Stimulated activated CD4-positive, alpha-beta T cell treated with anti-CD3 and anti-CD28 coated beads, Interleukin-12 subunit alpha, Interleukin-12 subunit beta, amount 100 ng/mL, for 48 hours (primary cell): Measurements from ENCODE around the gene RPS6KA1.
"Not testable (repeated sequence)": the region's sequence is repeated elsewhere in the genome, so short reads cannot be mapped to it uniquely, and the experiment has no call there.

Source experiments
- DNase-seq, 3 donors: peaks; one replicate each; pipeline ENCODE4 v3.0.0-alpha.2; 2020; ENCODE audit warnings: low read depth in 2 of 3, low spot score in 1 of 3

Gene RPS6KA1

GRCh38 chr1:26529655-26530409, at the start of gene RPS6KA1:
Gene RPS6KA1 (plus strand): TSS chr1:26529761. CDS start chr1:26529921, 160 bp downstream.
- peak in 1 of 3 donors; percentile 56 for DNase-seq

GRCh38 chr1:26482921-26483320, 46.6 kb upstream of the RPS6KA1 start:
- no peak for DNase-seq

GRCh38 chr1:26483980-26484379, 45.6 kb upstream of the RPS6KA1 start:
- DNase-seq: no peak

- DNase-seq: no peak
Measured at GRCh38 chr1:26490155-26490554, 39.4 kb upstream of the RPS6KA1 start.

- DNase-seq: no peak
Measured at GRCh38 chr1:26493267-26493666, 36.3 kb upstream of the RPS6KA1 start.

GRCh38 chr1:26493938-26494337, 35.6 kb upstream of the RPS6KA1 start:
- no peak for DNase-seq

- no peak for DNase-seq
Measured at GRCh38 chr1:26496861-26497260, 32.7 kb upstream of the RPS6KA1 start.

- DNase-seq: no peak
Measured at GRCh38 chr1:26498894-26499293, 30.7 kb upstream of the RPS6KA1 start.

GRCh38 chr1:26500488-26501175, 28.9 kb upstream of the RPS6KA1 start:
- peak; percentile 84 to 92 (median 91) for DNase-seq

GRCh38 chr1:26510711-26511110, 18.9 kb upstream of the RPS6KA1 start:
- DNase-seq: not testable (repeated sequence)

GRCh38 chr1:26515836-26516235, 13.7 kb upstream of the RPS6KA1 start:
- DNase-seq: not testable (repeated sequence)

- no peak for DNase-seq
Measured at GRCh38 chr1:26516987-26517765, 12.4 kb upstream of the RPS6KA1 start.

GRCh38 chr1:26517766-26518049, 11.9 kb upstream of the RPS6KA1 start:
- DNase-seq: no peak

- DNase-seq: no peak
Measured at GRCh38 chr1:26518355-26518754, 11.2 kb upstream of the RPS6KA1 start.

GRCh38 chr1:26520339-26520738, 9.2 kb upstream of the RPS6KA1 start:
- DNase-seq: no peak

- DNase-seq: no peak
Measured at GRCh38 chr1:26521669-26522030, 7.9 kb upstream of the RPS6KA1 start.

- no peak for DNase-seq
Measured at GRCh38 chr1:26522073-26522472, 7.5 kb upstream of the RPS6KA1 start.

GRCh38 chr1:26524181-26524580, 5.4 kb upstream of the RPS6KA1 start:
- no peak for DNase-seq

GRCh38 chr1:26526287-26526686, 3.3 kb upstream of the RPS6KA1 start:
- no peak for DNase-seq

- DNase-seq: no peak
Measured at GRCh38 chr1:26529405-26529654, 231 bp upstream of the RPS6KA1 start.

GRCh38 chr1:26530410-26530894, 891 bp downstream of the RPS6KA1 start:
- no peak for DNase-seq

GRCh38 chr1:26530895-26531598, 1.5 kb downstream of the RPS6KA1 start:
- DNase-seq: no peak
